Central memory CD4-positive, alpha-beta T cell (primary cell): Measurements from ENCODE around the gene SLC39A2.
"Not testable (repeated sequence)": the region's sequence is repeated elsewhere in the genome, so short reads cannot be mapped to it uniquely, and the experiment has no call there.

Experiments
- DNase-seq: peaks from one replicate; pipeline ENCODE4 v3.0.0; 2022

SLC39A2 gene

GRCh38 chr14:20997115-20997514 is 2.0 kb upstream of the SLC39A2 start:
- no peak for DNase-seq

- no peak for DNase-seq
Measured at GRCh38 chr14:20997564-20997963, 1.5 kb upstream of the SLC39A2 start.

GRCh38 chr14:20998139-20998538 is 954 bp upstream of the SLC39A2 start:
- DNase-seq: no peak

- DNase-seq: no peak
Measured at GRCh38 chr14:20999591-20999990, 498 bp downstream of the SLC39A2 start.

GRCh38 chr14:21001218-21001617 is 2.1 kb downstream of the SLC39A2 start:
- no peak for DNase-seq

- no peak for DNase-seq
Measured at GRCh38 chr14:21003788-21004346, 4.8 kb downstream of the SLC39A2 start.

GRCh38 chr14:21009721-21010120 is 10.6 kb downstream of the SLC39A2 start:
- DNase-seq: not testable (repeated sequence)

- DNase-seq: no peak
Measured at GRCh38 chr14:21011136-21011535, 12.0 kb downstream of the SLC39A2 start.

- peak; percentile 74 for DNase-seq
Measured at GRCh38 chr14:21014761-21015190, 15.7 kb downstream of the SLC39A2 start.

- DNase-seq: no peak
Measured at GRCh38 chr14:21015312-21015711, 16.2 kb downstream of the SLC39A2 start.

GRCh38 chr14:21016413-21017190 is 17.5 kb downstream of the SLC39A2 start:
- DNase-seq: no peak

- DNase-seq: no peak
Measured at GRCh38 chr14:21017528-21018245, 18.6 kb downstream of the SLC39A2 start.

- DNase-seq: no peak
Measured at GRCh38 chr14:21018286-21018685, 19.2 kb downstream of the SLC39A2 start.

- no peak for DNase-seq
Measured at GRCh38 chr14:21018781-21019180, 19.7 kb downstream of the SLC39A2 start.

- DNase-seq: no peak
Measured at GRCh38 chr14:21019366-21019765, 20.3 kb downstream of the SLC39A2 start.

GRCh38 chr14:21020977-21021545 is 22.0 kb downstream of the SLC39A2 start:
- DNase-seq: no peak

GRCh38 chr14:21022686-21023085 is 23.6 kb downstream of the SLC39A2 start:
- no peak for DNase-seq

- DNase-seq: no peak
Measured at GRCh38 chr14:21023174-21023573, 24.1 kb downstream of the SLC39A2 start.

- peak; percentile 9 for DNase-seq
Measured at GRCh38 chr14:21023817-21024584, 24.9 kb downstream of the SLC39A2 start.

GRCh38 chr14:21024585-21025370 is 25.7 kb downstream of the SLC39A2 start, which contains the start of gene NDRG2:
TSS of gene NDRG2 (minus strand) at chr14:21025061. CDS start at chr14:21023315, 1,746 bp downstream.
- DNase-seq: peak; percentile 68

GRCh38 chr14:21025371-21026273 is 26.5 kb downstream of the SLC39A2 start:
- DNase-seq: no peak
